ENCODE results near the gene IGFBP2.

The IGFBP2 gene

GRCh38 chr2:216636551-216637450, 3.6 kb downstream of the IGFBP2 start:
- peak; percentile 40 for DNase-seq (ENCODE audit: low read depth)
- no peak overlapping the region for H3K4me3 ChIP-seq (ENCODE audit: control insufficient read depth, low read depth, low read length)
- TF ChIP-seq CTCF (conservative IDR thresholded peaks at IDR 0.05; ENCODE audit: control insufficient read depth, insufficient read depth, low read depth, low read length) = no peak

- DNase-seq (ENCODE audit: low read depth) = no peak
- H3K4me3 ChIP-seq (ENCODE audit: control insufficient read depth, low read depth, low read length) = no peak overlapping the region
- TF ChIP-seq CTCF (conservative IDR thresholded peaks at IDR 0.05; ENCODE audit: control insufficient read depth, insufficient read depth, low read depth, low read length) = no peak
These were observed 4.3 kb downstream of the IGFBP2 start for GRCh38 chr2:216637472-216637871.

- DNase-seq (ENCODE audit: low read depth) = no peak
- no peak for TF ChIP-seq CTCF (conservative IDR thresholded peaks at IDR 0.05; ENCODE audit: control insufficient read depth, insufficient read depth, low read depth, low read length)
- no peak overlapping the region for H3K4me3 ChIP-seq (ENCODE audit: control insufficient read depth, low read depth, low read length)
These were observed 10.9 kb downstream of the IGFBP2 start for GRCh38 chr2:216643986-216644659.

- DNase-seq (ENCODE audit: low read depth) = no peak
- TF ChIP-seq CTCF (conservative IDR thresholded peaks at IDR 0.05; ENCODE audit: control insufficient read depth, insufficient read depth, low read depth, low read length) = no peak
- H3K4me3 ChIP-seq (ENCODE audit: control insufficient read depth, low read depth, low read length) = no peak overlapping the region
These were observed 11.8 kb downstream of the IGFBP2 start for GRCh38 chr2:216644842-216645635.

- no peak for DNase-seq (ENCODE audit: low read depth)
- no peak overlapping the region for H3K4me3 ChIP-seq (ENCODE audit: control insufficient read depth, low read depth, low read length)
- no peak for TF ChIP-seq CTCF (conservative IDR thresholded peaks at IDR 0.05; ENCODE audit: control insufficient read depth, insufficient read depth, low read depth, low read length)
These were observed 12.4 kb downstream of the IGFBP2 start for GRCh38 chr2:216645636-216645950.

- no peak overlapping the region for H3K4me3 ChIP-seq (ENCODE audit: control insufficient read depth, low read depth, low read length)
These were observed 12.9 kb downstream of the IGFBP2 start for GRCh38 chr2:216646116-216646515.

More at GRCh38 chr2:216646116-216646515, 12.9 kb downstream of the IGFBP2 start:
- TF ChIP-seq CTCF (conservative IDR thresholded peaks at IDR 0.05; ENCODE audit: control insufficient read depth, insufficient read depth, low read depth, low read length) = no peak
- no peak for DNase-seq (ENCODE audit: low read depth)
